Stimulated activated CD4-positive, alpha-beta T cell treated with anti-CD3 and anti-CD28 coated beads, TNF-alpha, amount 100 ng/mL, for 4 hours (primary cell): ENCODE data around the gene VN1R4.
"Not testable (repeated sequence)": the region's sequence is repeated elsewhere in the genome, so short reads cannot be mapped to it uniquely, and the experiment has no call there.

Source experiments
- DNase-seq, 3 experiments: peaks; one replicate each; pipeline ENCODE4 v3.0.0-alpha.2; 2020; ENCODE audit warnings: low read depth in 3 of 3

Gene VN1R4, protein sequence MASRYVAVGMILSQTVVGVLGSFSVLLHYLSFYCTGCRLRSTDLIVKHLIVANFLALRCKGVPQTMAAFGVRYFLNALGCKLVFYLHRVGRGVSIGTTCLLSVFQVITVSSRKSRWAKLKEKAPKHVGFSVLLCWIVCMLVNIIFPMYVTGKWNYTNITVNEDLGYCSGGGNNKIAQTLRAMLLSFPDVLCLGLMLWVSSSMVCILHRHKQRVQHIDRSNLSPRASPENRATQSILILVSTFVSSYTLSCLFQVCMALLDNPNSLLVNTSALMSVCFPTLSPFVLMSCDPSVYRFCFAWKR

DNA sequence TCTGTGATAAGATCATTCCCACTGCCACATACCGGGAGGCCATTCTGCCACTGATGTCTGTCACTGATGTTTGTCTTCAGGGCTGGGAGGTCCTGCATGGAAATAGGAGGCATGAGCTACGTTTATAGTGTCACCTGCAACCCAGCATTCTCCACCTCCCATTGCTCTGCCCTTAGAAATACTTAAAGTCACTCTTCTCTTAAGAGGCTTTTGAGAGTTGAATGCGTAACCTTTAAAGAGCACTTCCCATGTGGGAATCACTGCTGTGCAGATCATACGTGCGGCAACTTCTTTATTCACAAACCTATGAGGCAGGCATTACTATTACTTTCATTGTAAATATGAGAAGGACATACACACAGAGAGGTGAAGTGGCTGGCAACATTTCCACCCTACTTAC is at the start of gene VN1R4:
Gene VN1R4, minus strand, starts transcription at position 101 of the 400 bp plus-strand sequence. Its CDS starts 58 bp downstream, at position 43.
- DNase-seq = not testable (repeated sequence)

GRCh38 chr19:53311897-53312296 is 44.4 kb upstream of the VN1R4 start:
- no peak for DNase-seq

GRCh38 chr19:53311044-53311443 is 43.5 kb upstream of the VN1R4 start:
- DNase-seq = no peak

- DNase-seq = no peak
These were observed 40.9 kb upstream of the VN1R4 start for GRCh38 chr19:53308339-53308811.

- not testable (repeated sequence) for DNase-seq
These were observed 33.8 kb upstream of the VN1R4 start for GRCh38 chr19:53301341-53301740.

GRCh38 chr19:53294786-53295441 is 27.4 kb upstream of the VN1R4 start:
- DNase-seq = no peak

- DNase-seq = no peak
These were observed 23.4 kb upstream of the VN1R4 start for GRCh38 chr19:53290758-53291549.

DNA sequence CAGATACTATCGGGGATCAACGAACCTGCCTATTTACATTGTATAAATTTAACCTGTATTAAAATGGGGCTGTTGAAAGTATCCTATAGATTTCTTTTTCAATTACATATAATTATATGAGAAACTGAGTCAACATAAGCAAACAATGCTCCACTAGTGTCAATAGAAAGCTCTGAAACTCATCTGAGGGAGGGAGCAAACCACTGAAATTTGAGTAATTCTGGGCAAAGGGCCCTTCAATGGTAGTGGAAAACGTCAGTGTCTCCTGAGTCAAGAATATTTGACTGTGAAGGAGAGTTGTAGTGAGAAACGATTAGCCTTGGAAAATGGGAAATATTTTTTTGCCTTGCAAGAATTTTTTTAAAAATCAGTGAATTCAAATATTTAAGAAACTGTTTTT is 17.6 kb upstream of the VN1R4 start:
- no peak for DNase-seq

DNA sequence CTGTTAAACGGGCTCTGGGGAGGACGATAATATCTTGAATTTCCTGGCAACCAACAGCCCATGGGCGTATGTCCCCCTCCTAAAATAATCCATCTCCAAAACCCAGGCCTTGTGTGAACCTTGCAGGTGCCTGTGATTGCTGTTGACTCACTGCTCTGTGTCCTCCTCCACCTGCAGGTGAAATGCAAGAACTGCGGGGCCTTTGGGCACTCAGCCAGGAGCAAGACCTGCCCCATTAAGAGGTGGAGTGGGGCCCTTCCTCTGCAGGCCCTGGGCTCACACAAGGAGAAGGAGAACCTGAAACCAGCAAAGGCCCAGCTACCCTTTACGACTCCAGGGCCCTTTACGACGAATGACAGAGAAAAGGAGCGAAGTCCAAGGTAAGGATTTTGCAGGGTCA is 14.4 kb upstream of the VN1R4 start:
- DNase-seq = not testable (repeated sequence)

DNA sequence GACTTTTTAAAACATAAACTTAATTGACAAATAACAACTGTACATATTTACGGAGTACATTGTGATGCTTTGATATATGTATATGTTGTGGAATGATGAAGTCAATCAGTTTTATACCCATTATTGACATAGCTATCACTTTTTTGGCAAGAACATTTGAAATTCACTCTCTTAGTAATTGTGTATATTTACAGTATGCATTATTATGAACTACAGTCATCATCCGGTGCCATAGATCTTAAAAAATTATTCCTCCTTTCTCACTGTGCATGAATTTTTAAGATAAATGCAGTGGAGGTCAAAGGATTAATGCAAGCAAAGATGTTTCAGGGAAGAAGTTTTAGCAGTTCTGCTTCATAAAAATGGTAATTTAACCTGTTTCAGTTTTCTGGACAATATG is 8.0 kb upstream of the VN1R4 start:
- no peak for DNase-seq

DNA sequence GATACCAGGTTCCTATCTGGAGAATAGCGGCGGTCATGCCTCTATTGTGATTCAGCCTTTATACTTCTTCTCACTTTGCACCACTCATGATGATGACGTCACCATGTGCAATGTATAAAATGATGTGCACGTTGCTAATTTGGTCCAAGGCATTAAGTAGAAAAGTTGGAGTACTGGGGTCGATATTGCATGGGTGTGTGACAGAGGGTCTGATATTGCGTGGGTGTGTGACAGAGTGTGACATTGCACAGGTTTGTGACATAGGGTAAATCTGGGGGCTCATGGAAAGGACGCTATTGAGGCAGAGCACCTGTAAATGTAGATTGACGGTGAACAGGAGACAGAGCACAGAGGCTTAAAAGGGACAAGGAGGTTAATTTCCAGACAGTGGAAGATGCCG is 4.5 kb upstream of the VN1R4 start:
- DNase-seq = no peak

DNA sequence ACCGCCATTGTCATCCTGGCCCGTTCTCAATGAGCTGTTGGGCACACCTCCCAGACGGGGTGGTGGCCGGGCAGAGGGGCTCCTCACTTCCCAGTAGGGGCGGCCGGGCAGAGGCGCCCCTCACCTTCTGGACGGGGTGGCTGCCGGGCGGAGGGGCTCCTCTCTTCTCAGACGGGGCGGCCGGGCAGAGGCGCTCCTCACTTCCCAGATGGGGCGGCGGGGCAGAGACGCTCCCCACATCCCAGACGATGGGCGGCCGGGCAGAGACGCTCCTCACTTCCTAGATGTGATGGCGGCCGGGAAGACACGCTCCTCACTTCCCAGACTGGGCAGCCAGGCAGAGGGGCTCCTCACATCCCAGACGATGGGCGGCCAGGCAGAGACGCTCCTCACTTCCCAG is 2.3 kb upstream of the VN1R4 start:
- not testable (repeated sequence) for DNase-seq

DNA sequence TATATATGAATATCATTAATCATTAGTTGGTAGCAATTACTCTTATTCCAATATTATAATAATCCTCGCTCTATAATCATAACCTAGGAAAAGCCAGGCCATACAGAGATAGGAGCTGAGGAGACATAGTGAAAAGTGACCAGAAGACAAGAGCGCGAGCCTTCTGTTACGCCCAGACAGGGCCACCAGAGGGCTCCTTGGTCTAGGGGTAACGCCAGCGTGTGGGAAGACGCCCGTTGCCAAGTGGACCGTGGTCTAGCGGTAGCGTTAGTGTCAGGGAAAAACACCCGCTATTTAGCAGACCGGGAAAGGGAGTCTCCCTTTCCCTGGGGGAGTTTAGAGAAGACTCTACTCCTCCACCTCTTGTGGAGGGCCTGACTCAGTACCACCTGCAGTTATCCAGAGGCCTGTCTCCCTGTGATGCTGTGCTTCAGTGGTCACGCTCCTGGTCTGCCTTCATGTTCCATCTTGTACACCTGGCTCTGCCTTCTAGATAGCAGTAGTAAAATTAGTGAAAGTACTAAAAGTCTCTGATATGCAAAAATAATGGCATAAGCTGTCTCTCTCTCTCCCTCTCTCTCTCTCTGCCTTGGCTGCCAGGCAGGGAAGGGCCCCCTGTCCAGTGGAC is 9.7 kb downstream of the VN1R4 start, which contains the start of gene VN1R2:
Gene VN1R2, plus strand, starts transcription at position 578 of the 628 bp plus-strand sequence. CDS start 84 bp downstream, outside the sequence.
- not testable (repeated sequence) for DNase-seq

GRCh38 chr19:53254411-53255341 is 12.8 kb downstream of the VN1R4 start, which contains the start of gene ZNF677:
TSS of gene ZNF677 (minus strand) at chr19:53254873. CDS start at chr19:53251550, 3,323 bp downstream.
- peak; percentile 62 to 66 (median 65) for DNase-seq

DNA sequence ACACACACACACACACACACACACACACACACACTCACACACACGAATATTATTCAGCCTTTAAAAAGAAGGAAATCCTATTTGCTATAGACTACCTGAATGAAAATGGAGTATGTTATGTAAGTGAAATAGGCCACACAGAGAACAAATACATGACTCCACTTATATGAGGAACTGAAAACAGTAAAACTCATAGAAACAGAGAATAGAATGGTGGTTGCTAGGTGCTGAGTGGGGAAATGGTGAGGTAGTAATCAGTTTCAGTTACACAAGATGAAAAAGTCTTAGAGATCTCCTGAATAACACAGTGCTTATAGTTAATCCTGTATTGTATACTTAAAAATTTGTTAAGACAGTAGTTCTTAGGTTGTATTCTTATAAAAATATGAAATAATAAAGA is 21.0 kb downstream of the VN1R4 start:
- DNase-seq = no peak

DNA sequence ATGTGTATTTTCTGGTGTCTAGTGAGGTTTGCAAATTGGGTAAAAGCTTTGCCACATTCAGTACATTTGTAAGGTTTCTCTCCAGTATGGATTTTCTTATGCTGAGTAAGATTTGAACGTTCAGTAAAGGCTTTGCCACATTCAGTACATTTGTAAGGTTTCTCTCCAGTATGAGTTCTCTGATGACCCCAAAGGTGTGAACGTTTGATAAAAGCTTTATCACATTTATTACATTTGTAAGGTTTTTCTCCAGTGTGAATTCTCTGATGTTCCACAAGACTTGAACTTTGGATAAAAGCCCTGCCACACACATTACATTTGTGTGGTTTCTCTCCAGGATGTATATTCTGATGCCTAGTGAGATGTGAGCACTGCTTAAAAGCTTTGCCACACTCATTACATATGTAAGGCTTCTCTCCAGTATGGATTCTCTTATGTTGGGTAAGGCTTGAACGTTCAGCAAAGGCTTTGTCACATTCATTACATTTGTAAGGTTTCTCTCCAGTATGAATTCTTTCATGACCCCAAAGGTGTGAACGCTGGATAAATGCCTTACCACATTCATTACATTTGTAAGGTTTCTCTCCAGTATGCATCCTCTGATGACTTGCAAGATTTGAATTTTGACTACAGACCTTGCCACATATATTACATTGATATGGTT is 30.3 kb downstream of the VN1R4 start:
- DNase-seq = no peak

DNA sequence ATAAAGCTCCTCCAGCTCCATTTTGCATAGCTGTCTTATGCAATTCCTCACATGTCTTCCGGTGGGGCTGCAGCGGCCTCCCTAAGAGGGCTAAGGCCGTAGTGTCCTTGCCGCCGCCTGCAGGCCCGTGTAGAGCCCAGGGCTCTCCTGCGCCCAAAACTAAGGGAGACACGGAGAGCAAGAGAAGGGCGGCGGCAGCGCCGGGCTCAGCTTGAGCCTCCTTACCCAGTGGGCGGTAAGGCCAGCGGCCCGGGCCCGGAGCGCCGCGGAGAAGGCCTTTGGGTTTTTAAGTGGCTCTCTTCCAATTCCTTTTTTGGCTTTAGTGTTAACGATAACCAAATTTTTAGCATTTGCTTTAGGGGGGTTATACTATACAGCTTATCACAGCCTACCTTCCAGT is 42.9 kb downstream of the VN1R4 start:
- no peak for DNase-seq

DNA sequence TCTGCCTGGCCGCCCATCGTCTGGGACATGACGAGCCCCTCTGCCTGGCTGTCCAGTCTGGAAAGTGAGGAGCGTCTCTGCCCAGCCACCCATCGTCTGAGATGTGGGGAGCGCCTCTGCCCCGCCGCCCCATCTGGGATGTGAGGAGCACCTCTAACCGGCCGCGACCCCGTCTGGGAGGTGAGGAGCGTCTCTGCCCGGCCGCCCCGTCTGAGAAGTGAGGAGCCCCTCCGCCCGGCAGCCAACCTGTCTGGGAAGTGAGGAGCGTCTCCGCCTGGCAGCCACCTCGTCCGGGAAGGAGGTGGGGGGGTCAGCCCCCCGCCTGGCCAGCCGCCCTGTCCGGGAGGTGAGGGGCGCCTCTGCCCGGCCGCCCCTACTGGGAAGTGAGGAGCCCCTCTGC is 44.8 kb downstream of the VN1R4 start:
- DNase-seq = not testable (repeated sequence)
